K562 treated with DMSO at 1 percent for 24 hours (cell line): ENCODE measurements around the gene TOPBP1. TPM values are rescaled to one million over a fixed set of nuclear protein-coding genes. Genes with fewer than 3 reads are reported as not detected.

Experiments used
- total RNA-seq: library from RNA; unstranded; fragments of 300-600 nt; gene quantifications from 2 replicates; pipeline ENCODE4 v1.2.3, GENCODE V29; 2022; ENCODE audit warnings: low read depth; ENCODE audit not compliant: insufficient read depth

The TOPBP1 gene
- total RNA-seq = 23.1 and 27.5 TPM in 2 replicates

DNA sequence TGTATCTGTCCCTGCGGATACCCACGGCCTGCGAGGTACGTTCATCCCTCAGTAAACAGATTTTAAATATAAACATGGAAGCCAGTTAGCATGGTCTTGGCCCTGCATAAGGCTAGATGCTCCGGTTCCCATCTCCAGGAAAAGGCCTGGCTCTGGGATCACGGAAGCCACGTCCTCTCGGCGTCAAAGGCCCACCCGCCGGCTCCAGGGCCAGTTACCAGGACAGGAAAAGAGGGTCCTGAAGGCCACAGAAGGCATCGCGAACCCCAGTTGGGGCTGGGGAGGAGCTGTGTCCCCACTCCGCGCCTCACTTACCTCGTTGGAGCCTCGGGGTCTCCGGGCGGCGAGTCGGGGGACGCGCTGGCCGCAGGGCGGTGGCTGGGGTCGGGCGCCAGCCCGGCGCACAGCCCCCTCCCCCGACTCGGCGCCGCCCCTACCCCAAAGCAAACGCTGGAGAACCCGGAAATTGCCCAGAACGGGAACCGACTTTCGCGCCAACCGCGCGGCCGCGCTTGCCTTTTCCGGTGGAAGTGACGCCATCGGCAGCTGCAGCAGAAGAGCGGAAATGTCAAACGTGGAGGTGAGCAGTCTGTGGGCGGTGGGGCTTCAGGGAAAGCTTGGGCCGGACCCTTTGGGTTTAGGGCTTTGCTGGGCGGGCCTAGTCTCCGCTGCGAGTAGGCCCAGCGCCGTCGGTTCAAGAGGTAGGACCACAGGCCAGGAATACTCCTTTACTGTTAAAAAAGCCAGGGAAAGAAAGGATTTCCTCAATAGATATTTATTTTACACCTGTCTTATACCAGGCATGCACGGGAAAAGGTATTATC lies at the start of gene TOPBP1:
TSS of gene TOPBP1 (minus strand) at position 488 of the 824 bp plus-strand sequence. CDS start 814 bp downstream, outside the sequence.

DNA sequence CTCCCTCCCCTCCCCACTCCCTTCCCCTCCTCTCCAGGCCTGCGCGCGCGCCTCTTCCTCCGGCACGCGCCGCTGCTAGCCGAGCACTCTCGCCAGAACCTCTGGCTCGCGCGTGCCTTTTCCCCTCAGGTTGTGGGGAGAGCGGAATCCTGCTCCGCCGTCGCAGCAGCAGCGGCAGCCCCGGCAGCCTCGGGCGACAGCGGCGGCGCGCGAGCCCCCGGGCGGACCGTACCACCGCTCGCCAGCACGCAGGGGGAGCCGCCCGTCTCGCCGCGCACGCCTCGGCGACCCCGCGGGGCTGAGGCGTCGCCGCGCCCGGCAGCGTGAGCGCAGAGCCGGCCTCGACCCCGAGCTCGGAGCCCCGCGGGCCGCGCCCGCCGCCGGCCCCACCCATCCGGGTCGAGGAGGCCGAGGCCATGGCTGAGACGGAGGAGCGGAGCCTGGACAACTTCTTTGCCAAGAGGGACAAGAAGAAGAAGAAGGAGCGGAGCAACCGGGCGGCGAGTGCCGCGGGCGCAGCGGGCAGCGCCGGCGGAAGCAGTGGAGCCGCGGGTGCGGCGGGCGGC lies 88.0 kb downstream of the TOPBP1 start, which contains the start of gene CDV3:
TSS of gene CDV3 (plus strand) at position 58 of the 566 bp plus-strand sequence. CDS start at position 417, 359 bp downstream.

Other genes starting within 250 kb of the TOPBP1 start
- 39.6 and 47.0 TPM in 2 replicates for gene CDV3, start 88.3 kb downstream of the TOPBP1 start, total RNA-seq
- gene TF, start 84.5 kb upstream of the TOPBP1 start, total RNA-seq = 3.4 and 7.0 TPM in 2 replicates
- gene SRPRB, start 143.9 kb upstream of the TOPBP1 start, total RNA-seq = 14.6 and 16.4 TPM in 2 replicates
- gene RAB6B, start 233.9 kb upstream of the TOPBP1 start, total RNA-seq = 15.5 and 16.2 TPM in 2 replicates